SK-N-DZ (cell line): Measurements from ENCODE around the gene DNAH3. TPM values are rescaled to one million over a fixed set of nuclear protein-coding genes. Genes with fewer than 3 reads are reported as not detected.
A peak's percentile ranks its signal among the peaks of the same experiment; 100 is the strongest.
"Not testable (repeated sequence)": the region's sequence is repeated elsewhere in the genome, so short reads cannot be mapped to it uniquely, and the experiment has no call there.

Experiments used
- DNase-seq: peaks from one replicate; pipeline ENCODE4 v3.0.0-alpha.2; 2015; ENCODE audit warnings: low spot score
- polyA plus RNA-seq, 2 experiments: library from polyadenylated mRNA; depleted of rRNA; stranded (reverse); fragments of >200 nt; gene quantifications; 2 replicates each; pipeline ENCODE4 v1.2.3, GENCODE V29; 2014

The DNAH3 gene
- polyA plus RNA-seq (2014; cell fraction: cytosol; rRNA removed): 0.03 TPM in 1 of 2 replicates, not detected in the other
- 0.06 TPM in 1 of 2 replicates, not detected in the other for polyA plus RNA-seq (2014; cell fraction: nucleus; rRNA removed)

- DNase-seq: no peak
Measured at GRCh38 chr16:21150375-21151001, at the start of gene DNAH3. Gene DNAH3 (minus strand): TSS chr16:21150846. CDS start chr16:21150319, 527 bp downstream.

- peak; percentile 91 for DNase-seq
Measured at GRCh38 chr16:21199607-21200218, 49.1 kb upstream of the DNAH3 start.

GRCh38 chr16:21197621-21198020 is 47.0 kb upstream of the DNAH3 start:
- no peak for DNase-seq

GRCh38 chr16:21197112-21197511 is 46.5 kb upstream of the DNAH3 start:
- DNase-seq: no peak

GRCh38 chr16:21195330-21195729 is 44.7 kb upstream of the DNAH3 start:
- DNase-seq: not testable (repeated sequence)

- no peak for DNase-seq
Measured at GRCh38 chr16:21194771-21195301, 44.2 kb upstream of the DNAH3 start.

- no peak for DNase-seq
Measured at GRCh38 chr16:21192991-21193390, 42.3 kb upstream of the DNAH3 start.

- DNase-seq: peak; percentile 16
Measured at GRCh38 chr16:21190599-21190998, 40.0 kb upstream of the DNAH3 start.

- no peak for DNase-seq
Measured at GRCh38 chr16:21190013-21190412, 39.4 kb upstream of the DNAH3 start.

- DNase-seq: no peak
Measured at GRCh38 chr16:21189311-21189710, 38.7 kb upstream of the DNAH3 start.

GRCh38 chr16:21186326-21186691 is 35.7 kb upstream of the DNAH3 start:
- no peak for DNase-seq

GRCh38 chr16:21185659-21186325 is 35.1 kb upstream of the DNAH3 start:
- DNase-seq: no peak

GRCh38 chr16:21184834-21185233 is 34.2 kb upstream of the DNAH3 start:
- no peak for DNase-seq

- DNase-seq: no peak
Measured at GRCh38 chr16:21183995-21184394, 33.3 kb upstream of the DNAH3 start.

- no peak for DNase-seq
Measured at GRCh38 chr16:21179983-21180365, 29.3 kb upstream of the DNAH3 start.

GRCh38 chr16:21179126-21179982 is 28.7 kb upstream of the DNAH3 start:
- no peak for DNase-seq

GRCh38 chr16:21175397-21175796 is 24.8 kb upstream of the DNAH3 start:
- no peak for DNase-seq

GRCh38 chr16:21172650-21173049 is 22.0 kb upstream of the DNAH3 start:
- no peak for DNase-seq

- not testable (repeated sequence) for DNase-seq
Measured at GRCh38 chr16:21170116-21170515, 19.5 kb upstream of the DNAH3 start.

- DNase-seq: no peak
Measured at GRCh38 chr16:21169249-21169981, 18.8 kb upstream of the DNAH3 start.
